ENCODE results near the gene PCNX4.

Gene PCNX4

DNA sequence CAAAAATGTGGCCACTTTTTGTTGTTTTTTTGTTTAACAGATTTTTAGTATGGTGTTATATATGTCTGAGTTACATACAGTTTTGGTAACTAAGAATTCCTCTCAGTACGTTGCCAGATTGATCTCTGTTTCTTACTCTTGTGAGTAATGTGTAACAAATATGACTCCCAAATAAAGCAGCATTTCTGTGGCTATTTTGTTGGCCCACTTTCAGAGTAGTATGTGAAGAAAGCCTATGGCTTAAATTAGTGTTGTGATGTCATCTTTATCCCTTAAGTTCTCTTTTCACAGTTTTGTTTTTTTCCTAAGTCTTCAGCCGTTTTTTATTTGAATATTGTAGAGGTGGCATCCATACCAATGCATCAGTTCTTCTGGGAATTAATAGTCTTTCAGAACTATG is 10.7 kb downstream of the PCNX4 start:
- DNase-seq, result peak; percentile 79

DNA sequence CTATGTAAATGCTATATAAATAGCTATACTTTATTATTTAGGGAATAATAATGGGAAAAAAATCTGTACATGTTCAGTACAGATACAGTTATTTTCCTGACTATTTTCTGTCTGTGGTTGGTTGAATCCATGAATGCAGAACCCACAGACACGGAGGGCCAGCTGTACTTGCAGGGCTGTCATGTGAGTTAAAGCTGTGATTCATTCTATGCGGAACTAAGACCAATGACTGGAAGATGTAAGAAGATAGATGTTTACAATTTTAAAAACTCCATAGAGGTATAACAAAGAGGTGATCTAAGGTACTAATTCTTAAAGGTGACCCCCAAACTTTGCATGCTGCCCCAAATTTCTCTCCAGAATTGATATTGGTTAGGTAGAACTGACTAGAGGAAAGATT is 14.6 kb downstream of the PCNX4 start:
- DNase-seq, result peak; percentile 79

DNA sequence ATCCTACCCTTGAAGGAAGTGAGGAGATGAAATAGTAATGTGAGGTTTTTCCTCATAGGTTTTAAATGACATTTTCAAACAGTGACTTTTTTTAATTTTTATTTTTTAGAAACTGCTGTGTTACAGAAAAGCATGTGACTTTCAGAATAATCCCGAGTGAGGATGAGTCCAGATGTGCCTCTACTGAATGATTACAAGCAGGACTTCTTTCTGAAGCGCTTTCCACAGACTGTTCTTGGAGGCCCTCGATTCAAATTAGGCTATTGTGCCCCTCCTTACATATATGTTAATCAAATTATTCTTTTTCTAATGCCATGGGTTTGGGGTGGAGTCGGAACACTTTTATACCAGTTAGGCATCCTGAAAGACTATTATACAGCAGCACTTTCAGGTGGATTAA is 15.8 kb downstream of the PCNX4 start:
- DNase-seq, result no peak

DNA sequence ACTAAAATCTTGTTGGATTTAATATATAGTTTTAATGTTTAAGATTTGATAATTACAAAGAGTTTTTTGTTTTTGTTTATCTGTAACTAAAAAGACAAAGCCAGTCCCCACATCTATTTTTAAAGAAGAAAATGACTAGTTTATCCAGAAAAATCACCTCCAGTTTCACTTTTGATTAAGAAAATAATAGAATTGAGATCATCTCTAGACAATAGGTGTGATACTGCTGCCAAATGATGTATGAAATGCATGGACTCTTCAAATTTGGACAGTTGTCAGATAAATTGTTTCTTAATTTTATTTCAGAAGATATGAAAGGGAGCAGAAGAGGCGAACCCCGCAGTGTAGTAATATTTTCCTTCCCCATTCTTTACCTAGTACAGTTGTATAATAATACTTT is 20.0 kb downstream of the PCNX4 start:
- DNase-seq, result no peak

DNA sequence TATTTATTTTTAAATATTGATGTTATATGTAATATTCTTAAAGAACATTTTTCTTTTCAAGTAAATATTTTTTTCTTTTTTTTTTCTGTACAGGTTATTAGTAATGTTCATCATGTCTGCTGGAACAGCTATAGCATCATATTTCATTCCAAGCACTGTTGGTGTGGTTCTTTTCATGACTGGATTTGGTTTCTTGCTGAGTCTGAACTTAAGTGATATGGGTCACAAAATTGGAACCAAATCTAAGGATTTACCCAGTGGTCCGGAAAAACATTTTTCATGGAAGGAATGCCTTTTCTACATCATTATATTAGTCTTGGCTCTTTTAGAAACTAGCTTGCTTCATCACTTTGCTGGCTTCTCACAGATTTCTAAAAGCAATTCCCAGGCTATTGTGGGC is 23.2 kb downstream of the PCNX4 start:
- no peak for DNase-seq

DNA sequence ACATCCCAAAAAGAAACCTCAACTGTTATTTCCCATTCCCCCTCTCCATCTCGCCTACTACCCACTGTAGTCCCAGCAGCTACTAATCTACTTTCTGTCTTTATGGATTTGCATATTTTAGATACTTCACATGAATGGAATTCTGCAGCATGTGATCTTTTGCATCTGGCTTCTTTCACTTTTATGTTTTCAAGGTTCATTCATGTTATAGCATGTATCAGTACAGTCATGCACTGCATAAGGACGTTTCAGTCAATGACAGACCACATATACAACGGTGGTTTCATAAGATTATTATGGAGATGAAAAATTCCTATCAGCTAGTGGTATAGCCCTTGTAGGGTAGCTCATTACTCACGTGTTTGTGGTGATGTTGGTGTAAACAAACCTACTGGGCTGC is 24.5 kb downstream of the PCNX4 start:
- no peak for DNase-seq

GRCh38 chr14:60125918-60126317 is 34.2 kb downstream of the PCNX4 start:
- no peak for DNase-seq

DNA sequence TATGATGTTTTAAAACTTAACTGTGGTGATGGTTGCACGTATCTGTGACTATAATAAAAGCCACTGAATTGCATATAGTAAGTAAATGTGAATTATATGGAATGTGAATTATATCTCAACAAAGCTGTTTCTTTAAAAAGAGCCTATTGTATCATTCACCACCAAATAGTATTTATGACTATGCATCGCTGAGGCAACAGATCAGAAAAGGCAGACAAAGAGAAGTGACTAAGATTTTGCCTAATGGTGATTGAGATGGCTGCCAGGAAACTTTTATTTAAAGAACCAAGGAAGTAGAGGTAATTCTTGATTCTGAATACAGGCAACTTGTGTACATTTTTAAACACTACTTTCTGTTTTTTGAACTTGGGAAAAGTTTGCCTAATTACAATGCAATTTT is 41.8 kb downstream of the PCNX4 start:
- no peak for DNase-seq

- DNase-seq, result no peak
These were observed 43.0 kb downstream of the PCNX4 start for GRCh38 chr14:60134702-60135101.

DNA sequence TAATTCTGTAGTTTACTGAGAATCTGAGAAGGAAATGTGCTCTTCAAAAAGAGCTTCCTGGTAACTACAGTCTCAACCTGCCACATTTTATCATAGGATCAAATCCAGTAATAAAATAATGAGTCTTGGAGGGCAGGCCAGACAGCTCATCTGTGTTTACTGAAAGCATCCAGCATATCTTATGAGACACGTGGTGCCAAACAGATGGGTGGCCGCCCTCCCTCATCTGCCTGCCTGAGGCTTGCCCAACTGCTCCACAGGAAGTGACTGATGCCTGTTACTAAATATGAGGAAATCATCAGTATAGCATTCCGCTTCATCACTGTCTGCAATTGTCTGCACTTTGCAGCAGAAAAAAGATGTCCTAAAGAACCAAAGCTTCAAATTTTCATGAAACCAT is 60.0 kb downstream of the PCNX4 start:
- peak; percentile 88 for DNase-seq

GRCh38 chr14:60153991-60154390 is 62.3 kb downstream of the PCNX4 start:
- DNase-seq, result no peak

- no peak for DNase-seq
These were observed 62.9 kb downstream of the PCNX4 start for GRCh38 chr14:60154671-60155070.

- DNase-seq, result no peak
These were observed 68.7 kb downstream of the PCNX4 start for GRCh38 chr14:60160422-60160821.

DNA sequence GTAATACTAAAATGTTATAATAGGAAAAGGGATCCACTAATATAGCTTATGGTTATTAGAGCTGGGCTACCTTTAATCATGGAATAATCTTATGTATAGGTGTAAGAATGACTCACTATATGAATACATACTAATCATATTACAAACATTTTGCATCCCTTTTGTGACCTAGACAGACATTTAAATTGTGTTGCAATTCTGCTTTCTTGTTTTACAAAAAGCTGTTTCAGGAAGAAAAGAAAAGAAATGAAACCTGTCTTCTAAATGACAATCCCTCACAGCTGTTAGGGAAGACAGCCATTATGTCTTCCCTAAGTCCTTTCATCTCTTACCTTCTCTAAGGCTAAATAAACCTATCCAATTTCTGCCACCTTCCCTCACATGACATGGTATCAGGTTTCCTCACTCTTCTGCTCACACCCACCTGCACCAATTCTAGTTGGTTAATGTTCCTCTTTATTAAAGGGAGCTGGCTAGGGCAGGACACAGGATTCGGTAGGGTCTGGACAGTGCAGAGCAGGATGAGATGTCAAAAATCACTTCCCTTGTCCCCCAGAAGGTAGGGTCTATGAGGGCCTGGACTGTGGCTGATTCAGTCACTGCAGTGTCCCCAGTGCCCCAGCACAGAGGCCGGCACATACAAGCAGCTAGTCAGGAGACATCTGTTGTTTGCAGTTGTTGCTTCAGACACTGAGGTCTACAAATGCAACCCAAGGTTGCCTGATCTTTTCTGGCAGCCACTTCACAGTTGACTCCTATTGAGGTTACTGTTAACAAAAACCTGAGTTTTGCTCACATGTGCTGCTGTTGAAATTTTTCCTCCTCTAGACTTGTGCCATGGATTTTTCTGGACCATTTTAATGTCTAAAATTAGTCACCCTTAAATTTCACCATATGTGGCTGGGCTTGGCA is 69.7 kb downstream of the PCNX4 start:
- DNase-seq, result no peak

- no peak for DNase-seq
These were observed 72.0 kb downstream of the PCNX4 start for GRCh38 chr14:60163693-60164092.

GRCh38 chr14:60164404-60164711 is 72.6 kb downstream of the PCNX4 start:
- DNase-seq, result no peak

- peak; percentile 93 for DNase-seq
These were observed 73.2 kb downstream of the PCNX4 start, which contains the start of gene DHRS7 for GRCh38 chr14:60164712-60165546. DHRS7 (minus strand) TSS chr14:60165398; CDS start chr14:60165309, 89 bp downstream.

DNA sequence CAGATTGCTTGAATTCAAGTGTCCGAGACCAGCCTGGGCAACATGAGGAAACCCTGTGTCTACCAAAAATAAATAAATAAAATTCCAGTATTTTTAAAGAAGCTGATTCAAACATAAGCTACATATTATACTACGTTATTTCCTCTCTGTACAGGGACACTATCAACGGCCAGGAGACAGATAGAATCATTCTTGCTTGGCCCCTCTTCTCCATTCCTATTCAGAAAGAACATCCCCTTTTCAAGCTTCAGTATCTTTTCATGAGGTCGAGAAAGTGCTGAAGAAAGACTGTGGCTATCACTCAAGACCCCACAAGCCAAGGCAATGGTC is 73.8 kb downstream of the PCNX4 start:
- no peak for DNase-seq

DNA sequence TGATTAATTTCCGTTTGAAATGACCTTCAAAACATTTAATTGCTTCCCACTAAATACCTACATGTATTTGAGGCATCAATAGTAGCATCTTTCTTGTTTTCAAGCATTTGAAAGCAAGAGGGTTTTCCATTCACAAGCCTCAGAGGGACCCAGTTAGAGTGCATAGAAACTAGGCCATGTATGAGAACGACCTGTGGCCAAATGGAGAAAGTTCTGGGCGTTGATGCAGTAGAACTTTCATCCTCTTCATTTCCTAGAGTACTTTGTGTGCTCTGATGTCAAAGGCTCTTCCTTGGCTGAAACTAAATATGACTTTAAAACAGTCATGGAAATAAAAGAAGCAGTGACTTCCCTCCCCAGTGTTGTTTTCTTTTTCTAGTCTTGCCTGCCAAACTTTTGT is 74.4 kb downstream of the PCNX4 start:
- DNase-seq, result no peak

DNA sequence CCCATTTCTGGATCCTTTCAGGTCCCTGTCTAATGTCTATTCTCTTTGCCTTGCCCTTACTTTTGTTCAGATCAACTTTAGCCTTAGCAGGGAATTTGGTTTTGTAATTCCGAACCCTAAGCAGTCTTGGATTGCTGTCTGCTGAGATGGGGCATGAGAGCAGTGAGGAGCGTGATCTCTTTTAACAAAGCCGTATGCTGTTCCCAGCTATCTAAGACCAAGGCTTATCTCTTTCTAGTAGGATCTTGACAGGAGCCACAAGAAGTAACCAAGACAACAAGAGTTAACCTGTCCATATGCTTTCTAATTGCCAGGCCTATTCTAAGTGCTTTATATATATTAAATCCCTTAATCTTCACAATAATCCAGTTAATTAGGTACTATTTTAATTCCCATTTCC is 78.0 kb downstream of the PCNX4 start:
- DNase-seq, result no peak

DNA sequence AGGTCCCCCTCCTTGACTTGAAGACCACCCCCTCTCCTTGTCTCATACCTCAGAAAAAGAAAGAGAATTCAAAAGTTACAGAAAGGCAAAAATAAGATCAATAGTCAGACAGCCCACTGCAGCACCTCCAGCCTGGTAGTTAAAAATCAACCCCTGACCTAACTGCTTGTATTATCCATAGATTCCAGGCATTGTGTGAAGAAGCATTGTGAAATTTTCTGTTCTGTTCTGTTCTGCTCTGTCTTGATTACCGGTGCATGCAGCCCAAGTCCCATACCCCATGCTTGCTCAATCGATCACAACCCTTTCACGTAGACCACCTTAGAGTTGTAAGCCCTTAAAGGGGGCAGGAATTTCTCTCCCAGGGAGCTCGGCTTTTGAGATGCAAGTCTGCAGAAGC is 79.2 kb downstream of the PCNX4 start:
- DNase-seq, result no peak

- no peak for DNase-seq
These were observed 80.0 kb downstream of the PCNX4 start for GRCh38 chr14:60171690-60172089.

DNA sequence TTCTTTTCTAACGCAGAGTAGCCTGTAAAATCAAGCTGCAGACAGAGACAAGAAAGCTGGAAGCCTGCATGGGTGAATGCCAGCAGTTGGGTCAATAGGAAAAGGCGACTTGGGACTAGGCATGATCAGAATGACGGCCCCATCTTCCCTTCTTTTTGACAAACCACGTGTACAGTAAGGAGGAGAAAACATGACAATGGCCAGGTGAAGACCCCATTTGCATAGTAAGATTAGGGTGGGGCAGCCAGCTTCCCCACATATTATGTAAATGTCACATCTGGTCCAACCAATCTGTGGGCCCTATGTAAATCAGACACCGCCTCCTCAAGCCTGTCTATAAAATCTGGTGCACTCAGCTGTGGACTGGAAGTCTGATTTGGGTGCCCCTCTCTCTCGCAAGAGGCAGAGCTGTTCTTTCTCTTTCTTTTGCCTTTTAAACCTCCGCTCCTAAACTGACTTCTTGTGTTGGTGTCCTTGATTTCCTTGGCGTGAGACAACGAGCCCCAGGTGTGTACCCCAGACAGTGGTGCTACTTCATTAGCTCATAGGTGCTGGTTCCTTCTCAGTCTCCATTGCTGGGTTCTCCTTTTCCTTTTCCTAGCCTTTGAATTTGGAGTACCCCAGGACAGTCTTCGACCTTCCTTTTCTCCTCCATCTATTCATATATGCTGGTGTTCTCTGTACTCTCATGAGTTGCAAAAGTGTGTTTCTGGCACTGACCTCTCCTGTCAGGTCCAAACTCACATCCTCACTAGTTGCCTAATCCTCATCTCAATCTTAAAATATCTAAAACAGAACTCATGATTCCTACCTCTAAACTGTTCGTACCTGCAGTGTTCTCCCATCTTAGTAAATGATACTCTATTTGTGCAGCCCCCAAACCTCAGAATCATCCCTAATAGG is 82.9 kb downstream of the PCNX4 start:
- DNase-seq, result no peak
